ENCODE data around the gene SH2D6. TPM values are rescaled to one million over a fixed set of nuclear protein-coding genes. Genes with fewer than 3 reads are reported as not detected.

SH2D6 gene
- total and polyA plus RNA-seq, 4 donors = 0.14 to 0.74 (median 0.53) TPM

- Histone ChIP-seq H3K36me3 (ENCODE audit: control insufficient read depth in 4 of 4, insufficient read depth in 4 of 4, low read length in 4 of 4) (peaks cover 0 to 33% (median 22%) of the 10 kb centered on the region in 4 donors), H3K27me3 (ENCODE audit: control insufficient read depth in 3 of 3, insufficient read depth in 3 of 3, low read length in 2 of 3) (no peaks in the 10 kb centered on the region), H3K9ac (ENCODE audit: insufficient read depth in 1 of 2, low read length in 2 of 2) (no peak overlapping the region), H3K4me1 (ENCODE audit: control insufficient read depth in 5 of 5, insufficient read depth in 5 of 5, low read length in 5 of 5) (no peaks in the 10 kb centered on the region), H3K9me3 (ENCODE audit: control insufficient read depth in 4 of 4, insufficient read depth in 3 of 4, low read length in 3 of 4) (no peaks in the 10 kb centered on the region), H3K4me3 (no peak overlapping the region), H3K27ac (ENCODE audit: low read depth in 1 of 2, low read length in 1 of 2) (no peak overlapping the region)
- 80 to 84% methylated on average over 2 of the region's 2 CpGs for WGBS, 2 donors
- no peak for TF ChIP-seq CTCF (IDR thresholded peaks at IDR 0.05; ENCODE audit: control extremely low read depth, extremely low read depth)
- DNase-seq (no peak), ATAC-seq (ENCODE audit: insufficient read depth, low FRiP score) (no peak)
These were observed 32.8 kb upstream of the SH2D6 start for GRCh38 chr2:85385746-85386145.

GRCh38 chr2:85387754-85388153, 30.8 kb upstream of the SH2D6 start:
- no peak overlapping the region for H3K9ac ChIP-seq (ENCODE audit: insufficient read depth in 1 of 2, low read length in 2 of 2)
- H3K4me3 ChIP-seq = no peak overlapping the region
- no peaks in the 10 kb centered on the region for H3K9me3 ChIP-seq (ENCODE audit: control insufficient read depth in 4 of 4, insufficient read depth in 3 of 4, low read length in 3 of 4)
- no peaks in the 10 kb centered on the region for H3K27me3 ChIP-seq (ENCODE audit: control insufficient read depth in 3 of 3, insufficient read depth in 3 of 3, low read length in 2 of 3)
- ATAC-seq (ENCODE audit: insufficient read depth, low FRiP score) (no peak), DNase-seq (no peak)
- no peaks in the 10 kb centered on the region for H3K4me1 ChIP-seq (ENCODE audit: control insufficient read depth in 5 of 5, insufficient read depth in 5 of 5, low read length in 5 of 5)
- no peak for TF ChIP-seq CTCF (IDR thresholded peaks at IDR 0.05; ENCODE audit: control extremely low read depth, extremely low read depth)
- peaks cover 0 to 45% (median 21%) of the 10 kb centered on the region in 4 donors for H3K36me3 ChIP-seq (ENCODE audit: control insufficient read depth in 4 of 4, insufficient read depth in 4 of 4, low read length in 4 of 4)
- 92 to 97% methylated on average over 2 of the region's 2 CpGs for WGBS, 2 donors
- no peak overlapping the region for H3K27ac ChIP-seq (ENCODE audit: low read depth in 1 of 2, low read length in 1 of 2)

GRCh38 chr2:85388878-85389538, 29.5 kb upstream of the SH2D6 start:
- H3K9me3 ChIP-seq (ENCODE audit: control insufficient read depth in 4 of 4, insufficient read depth in 3 of 4, low read length in 3 of 4) = no peaks in the 10 kb centered on the region
- no peaks in the 10 kb centered on the region for H3K27me3 ChIP-seq (ENCODE audit: control insufficient read depth in 3 of 3, insufficient read depth in 3 of 3, low read length in 2 of 3)
- H3K36me3 ChIP-seq (ENCODE audit: control insufficient read depth in 4 of 4, insufficient read depth in 4 of 4, low read length in 4 of 4) = peaks cover 0 to 44% (median 19%) of the 10 kb centered on the region in 4 donors
- no peak for ATAC-seq (ENCODE audit: insufficient read depth, low FRiP score)
- no peaks in the 10 kb centered on the region for H3K4me1 ChIP-seq (ENCODE audit: control insufficient read depth in 5 of 5, insufficient read depth in 5 of 5, low read length in 5 of 5)
- no peak for DNase-seq
- H3K4me3 ChIP-seq = no peak overlapping the region
- H3K27ac ChIP-seq (ENCODE audit: low read depth in 1 of 2, low read length in 1 of 2) = no peak overlapping the region
- no peak overlapping the region for H3K9ac ChIP-seq (ENCODE audit: insufficient read depth in 1 of 2, low read length in 2 of 2)
- no peak for TF ChIP-seq CTCF (IDR thresholded peaks at IDR 0.05; ENCODE audit: control extremely low read depth, extremely low read depth)
- 90 to 92% methylated on average over 9 of the region's 9 CpGs for WGBS, 2 donors
